NCI-H1105 (cell line): Measurements from ENCODE around the gene TRPT1.
A peak's percentile ranks its signal among the peaks of the same experiment; 100 is the strongest.

ENCODE experiments used
- DNase-seq: peaks from one replicate; lab custom pipeline; 2025; lab: John Stamatoyannopoulos, UW

TRPT1 gene

GRCh38 chr11:64208086-64208795, 17.7 kb downstream of the TRPT1 start:
- no peak for DNase-seq

- DNase-seq = no peak
These were observed 18.5 kb downstream of the TRPT1 start for GRCh38 chr11:64207256-64208085.

GRCh38 chr11:64206457-64207255, 19.3 kb downstream of the TRPT1 start, which contains the start of gene FERMT3:
Gene FERMT3, plus strand, starts transcription at chr11:64206721. Its CDS starts 644 bp downstream, at chr11:64207365.
- DNase-seq = no peak

GRCh38 chr11:64204464-64204989, 21.5 kb downstream of the TRPT1 start:
- DNase-seq = peak; percentile 73

GRCh38 chr11:64204080-64204440, 21.9 kb downstream of the TRPT1 start:
- DNase-seq = no peak

- no peak for DNase-seq
These were observed 22.4 kb downstream of the TRPT1 start for GRCh38 chr11:64203421-64204079.

GRCh38 chr11:64202992-64203391, 23.0 kb downstream of the TRPT1 start:
- no peak for DNase-seq

GRCh38 chr11:64201543-64201942, 24.4 kb downstream of the TRPT1 start:
- no peak for DNase-seq

GRCh38 chr11:64198511-64198910, 27.5 kb downstream of the TRPT1 start:
- no peak for DNase-seq

GRCh38 chr11:64196626-64197025, 29.4 kb downstream of the TRPT1 start:
- no peak for DNase-seq

GRCh38 chr11:64192434-64192833, 33.6 kb downstream of the TRPT1 start:
- DNase-seq = no peak

- no peak for DNase-seq
These were observed 39.4 kb downstream of the TRPT1 start for GRCh38 chr11:64186492-64187165.

GRCh38 chr11:64185693-64186491, 40.1 kb downstream of the TRPT1 start, which contains the start of gene STIP1:
Gene STIP1, plus strand, starts transcription at chr11:64186171. Its CDS starts 91 bp downstream, at chr11:64186262.
- DNase-seq = peak; percentile 100

- peak; percentile 55 for DNase-seq
These were observed 40.8 kb downstream of the TRPT1 start for GRCh38 chr11:64185175-64185692.

GRCh38 chr11:64183890-64184289, 42.1 kb downstream of the TRPT1 start:
- no peak for DNase-seq

- peak; percentile 9 for DNase-seq
These were observed 44.2 kb downstream of the TRPT1 start for GRCh38 chr11:64181506-64182411.

- DNase-seq = no peak
These were observed 45.1 kb downstream of the TRPT1 start for GRCh38 chr11:64180891-64181290.

GRCh38 chr11:64178951-64179639, 46.9 kb downstream of the TRPT1 start:
- no peak for DNase-seq
